Measurements from ENCODE around the gene PTPN7. TPM values are rescaled to one million over a fixed set of nuclear protein-coding genes. Genes with fewer than 3 reads are reported as not detected.

Gene PTPN7
- total RNA-seq (2014; rRNA removed; shearing (Covaris generic)) (54.2 and 67.5 TPM in 2 replicates), total RNA-seq (2022) (79.1 and 83.1 TPM in 2 replicates), Bru-seq, nascent RNA (percentile 84 among the genes with signal in this experiment), BruChase-seq, experiment 1, labeled RNA remaining after a 6-hour chase (percentile 82 among the genes with signal in this experiment), BruChase-seq, experiment 2, labeled RNA remaining after a 2-hour chase (percentile 88 among the genes with signal in this experiment)
- long read RNA-seq, transcript PTPN7-201 (10 exons, 3,765 nt) = major isoform, 67 of 188 reads
- long read RNA-seq, transcript PTPN7-202 (9 exons, 3,265 nt) = minor isoform, 13 of 188 reads
- long read RNA-seq, partial matches to known transcripts = 30 of 188 reads
- long read RNA-seq, other reads (novel, unspliced or antisense) = 74 of 188 reads

- Histone ChIP-seq H4K20me1 (ENCODE audit: insufficient read depth, low read length) (no peaks in the 10 kb centered on the region), H3K4me1 (ENCODE audit: insufficient read depth, low read length, poor library complexity, severe bottlenecking) (peaks cover 98% of the 10 kb centered on the region), H3K4me3 (ENCODE audit: low read depth, low read length, poor library complexity, severe bottlenecking) (peak within 1 kb of the TSS; percentile 73), H3K4me2 (ENCODE audit: low read length) (peak within 1 kb of the TSS; percentile 95), H3K79me2 (ENCODE audit: insufficient read depth, low read depth, low read length) (peaks cover 30% of the 10 kb centered on the region; the same call in 1 of the 2 replicates), H3K27ac (ENCODE audit: low read depth, low read length, poor library complexity, severe bottlenecking) (peak within 1 kb of the TSS; percentile 89), H3K36me3 (ENCODE audit: insufficient read depth, low read length) (peaks cover 25% of the 10 kb centered on the region), H2AFZ (ENCODE audit: low read length) (peak within 1 kb of the TSS; percentile 24; the same call in 1 of the 2 replicates), H3K9me3 (ENCODE audit: low read length) (no peaks in the 10 kb centered on the region), H3K9me2 (ENCODE audit: insufficient read depth, low read length) (no peaks in the 10 kb centered on the region)
- BruUV-seq (replicated peaks) = TSS peak; percentile 72
- DNase-seq (ENCODE audit: low spot score) = peak; percentile 69
- ChIA-PET POLR2A (interaction anchor here (0.7 to 1.9 kb wide), 5 partner anchors 14 to 206 kb away, joined by 3 to 11 read pairs (median 4); partner anchors contain the start of gene ARL8A), CTCF (ENCODE audit: unreplicated experiment) (interaction anchor here (0.5 to 0.6 kb wide), 2 partner anchors 1015 to 1140 kb away, joined by 3 read pairs; no protein-coding TSS in a partner anchor)
- TF ChIP-seq CTCF (conservative IDR thresholded peaks at IDR 0.05; ENCODE audit: low read length) = peak; percentile 63
- no peak for TF ChIP-seq EZH2phosphoT487 (IDR thresholded peaks at IDR 0.05; ENCODE audit: borderline replicate concordance, low read depth, low read length)
- intact Hi-C loops (cut with micrococcal nuclease; ENCODE audit: unreplicated experiment) = no loop called here
Observed at GRCh38 chr1:202160377-202160940, at the start of gene PTPN7. PTPN7 (minus strand) TSS chr1:202160602; CDS start chr1:202159402, 1,200 bp downstream.

- intact Hi-C loops (cut with micrococcal nuclease; ENCODE audit: unreplicated experiment) = no loop called here
- no TSS peak for BruUV-seq (replicated peaks)
- DNase-seq (ENCODE audit: low spot score) = no peak
- Histone ChIP-seq H3K9me2 (ENCODE audit: insufficient read depth, low read length) (no peaks in the 10 kb centered on the region), H3K4me3 (ENCODE audit: low read depth, low read length, poor library complexity, severe bottlenecking) (no peak overlapping the region), H3K27ac (ENCODE audit: low read depth, low read length, poor library complexity, severe bottlenecking) (no peak overlapping the region), H3K79me2 (ENCODE audit: insufficient read depth, low read depth, low read length) (no peaks in the 10 kb centered on the region), H3K36me3 (ENCODE audit: insufficient read depth, low read length) (no peaks in the 10 kb centered on the region), H3K9me3 (ENCODE audit: low read length) (no peaks in the 10 kb centered on the region), H3K4me2 (ENCODE audit: low read length) (no peak overlapping the region), H4K20me1 (ENCODE audit: insufficient read depth, low read length) (no peaks in the 10 kb centered on the region), H2AFZ (ENCODE audit: low read length) (no peak overlapping the region), H3K4me1 (ENCODE audit: insufficient read depth, low read length, poor library complexity, severe bottlenecking) (no peaks in the 10 kb centered on the region)
- ChIA-PET POLR2A (no interaction called here), CTCF (ENCODE audit: unreplicated experiment) (no interaction called here)
- TF ChIP-seq EZH2phosphoT487 (IDR thresholded peaks at IDR 0.05; ENCODE audit: borderline replicate concordance, low read depth, low read length) (no peak), CTCF (conservative IDR thresholded peaks at IDR 0.05; ENCODE audit: low read length) (no peak)
Observed at GRCh38 chr1:202208351-202208857, 48.0 kb upstream of the PTPN7 start.

Measured in OCI-LY7 (cell line).